ENCODE measurements around the gene TGDS. TPM values are rescaled to one million over a fixed set of nuclear protein-coding genes. Genes with fewer than 3 reads are reported as not detected.

Gene TGDS
- total RNA-seq, 1 donor from 2014 or later: 6.3 TPM

DNA sequence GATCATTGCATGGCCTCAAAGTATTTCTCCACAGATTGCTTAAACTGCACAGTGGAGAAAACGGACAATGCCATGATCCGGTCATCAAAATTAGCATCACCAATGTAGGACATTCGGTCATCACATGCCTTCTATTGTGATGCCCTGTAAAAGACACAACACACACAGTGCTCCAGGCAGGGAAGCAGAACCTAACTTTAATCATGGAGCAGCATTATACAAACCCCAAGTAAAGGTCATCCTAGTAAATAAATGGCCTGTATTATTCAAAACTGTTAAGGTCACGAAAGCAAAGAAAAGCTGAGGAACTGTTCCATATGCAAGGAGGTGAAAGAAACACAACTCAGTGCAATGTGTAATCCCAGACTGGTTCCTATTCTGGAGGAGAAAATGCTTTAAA is 42.2 kb downstream of the TGDS start:
- DNase-seq: no peak
- Mint-ChIP-seq H3K27me3 (ENCODE audit: unreplicated experiment) (peaks cover 4% of the 10 kb centered on the region), H3K4me3 (ENCODE audit: unreplicated experiment) (no peak overlapping the region), H3K36me3 (ENCODE audit: unreplicated experiment) (no peaks in the 10 kb centered on the region), H3K27ac (ENCODE audit: unreplicated experiment) (no peak overlapping the region), H3K4me1 (ENCODE audit: low read depth, unreplicated experiment) (no peaks in the 10 kb centered on the region), H3K9me3 (ENCODE audit: unreplicated experiment) (peaks cover 14% of the 10 kb centered on the region)
- TF ChIP-seq, protein P1, sequence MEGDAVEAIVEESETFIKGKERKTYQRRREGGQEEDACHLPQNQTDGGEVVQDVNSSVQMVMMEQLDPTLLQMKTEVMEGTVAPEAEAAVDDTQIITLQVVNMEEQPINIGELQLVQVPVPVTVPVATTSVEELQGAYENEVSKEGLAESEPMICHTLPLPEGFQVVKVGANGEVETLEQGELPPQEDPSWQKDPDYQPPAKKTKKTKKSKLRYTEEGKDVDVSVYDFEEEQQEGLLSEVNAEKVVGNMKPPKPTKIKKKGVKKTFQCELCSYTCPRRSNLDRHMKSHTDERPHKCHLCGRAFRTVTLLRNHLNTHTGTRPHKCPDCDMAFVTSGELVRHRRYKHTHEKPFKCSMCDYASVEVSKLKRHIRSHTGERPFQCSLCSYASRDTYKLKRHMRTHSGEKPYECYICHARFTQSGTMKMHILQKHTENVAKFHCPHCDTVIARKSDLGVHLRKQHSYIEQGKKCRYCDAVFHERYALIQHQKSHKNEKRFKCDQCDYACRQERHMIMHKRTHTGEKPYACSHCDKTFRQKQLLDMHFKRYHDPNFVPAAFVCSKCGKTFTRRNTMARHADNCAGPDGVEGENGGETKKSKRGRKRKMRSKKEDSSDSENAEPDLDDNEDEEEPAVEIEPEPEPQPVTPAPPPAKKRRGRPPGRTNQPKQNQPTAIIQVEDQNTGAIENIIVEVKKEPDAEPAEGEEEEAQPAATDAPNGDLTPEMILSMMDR (IDR thresholded peaks at IDR 0.05; ENCODE audit: partially characterized antibody, unreplicated experiment): no peak

DNA sequence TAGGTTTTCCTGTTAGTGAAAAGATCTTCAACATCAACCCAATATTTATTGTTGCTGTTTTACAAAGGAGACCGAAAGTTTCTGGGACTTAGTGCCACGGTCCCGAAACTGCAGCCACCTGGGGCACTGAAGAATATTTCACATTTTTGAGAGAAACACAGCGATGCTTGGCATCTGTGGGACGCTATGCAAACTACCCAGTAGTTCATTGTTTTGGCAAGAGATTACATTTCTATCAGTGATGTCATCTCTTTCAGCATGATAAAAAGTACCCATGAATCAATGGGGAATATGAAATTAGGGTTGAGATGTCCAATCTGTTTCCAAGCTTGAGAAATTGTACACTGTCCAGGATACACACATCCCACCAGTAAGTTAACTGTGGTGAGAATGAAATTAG is 43.9 kb downstream of the TGDS start:
- Mint-ChIP-seq H3K36me3 (ENCODE audit: unreplicated experiment) (no peaks in the 10 kb centered on the region), H3K9me3 (ENCODE audit: unreplicated experiment) (peaks cover 18% of the 10 kb centered on the region), H3K4me3 (ENCODE audit: unreplicated experiment) (no peak overlapping the region), H3K27ac (ENCODE audit: unreplicated experiment) (no peak overlapping the region), H3K27me3 (ENCODE audit: unreplicated experiment) (peaks cover 4% of the 10 kb centered on the region), H3K4me1 (ENCODE audit: low read depth, unreplicated experiment) (peaks cover 2% of the 10 kb centered on the region)
- TF ChIP-seq, protein P1 (IDR thresholded peaks at IDR 0.05; ENCODE audit: partially characterized antibody, unreplicated experiment): no peak
- DNase-seq: no peak

DNA sequence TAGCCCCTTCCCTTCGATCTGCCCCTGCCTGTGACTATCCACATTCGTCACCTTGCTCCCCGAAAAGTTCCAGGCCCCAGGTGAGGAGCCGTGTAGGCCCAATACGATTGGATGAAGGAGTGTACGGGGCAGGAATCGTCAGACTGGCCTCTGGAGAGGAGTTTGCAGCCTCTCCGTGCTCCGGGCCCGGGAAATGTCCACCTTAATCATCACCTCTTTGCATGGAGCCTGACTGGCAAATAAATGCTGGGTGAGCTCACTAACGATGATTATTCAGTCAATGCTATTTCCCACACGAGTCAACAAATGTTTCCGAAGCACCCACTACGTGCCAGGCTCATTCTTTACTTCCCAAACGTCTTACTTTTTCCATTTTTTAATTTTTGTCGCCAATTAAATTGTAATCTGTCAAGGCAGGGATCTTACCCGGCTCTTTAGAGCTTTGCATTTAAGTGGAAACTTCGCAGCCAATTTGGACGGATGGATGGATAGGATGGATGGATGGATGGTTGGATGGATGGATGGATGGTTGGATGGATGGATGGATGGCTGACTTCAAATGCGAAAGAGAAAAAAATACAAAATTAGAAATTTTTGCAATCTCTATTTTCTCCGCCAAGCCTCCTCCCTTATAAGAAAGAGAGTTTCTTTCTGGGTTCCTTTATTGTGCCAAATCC is 45.8 kb downstream of the TGDS start:
- Mint-ChIP-seq H3K9me3 (ENCODE audit: unreplicated experiment) (peaks cover 18% of the 10 kb centered on the region), H3K4me3 (ENCODE audit: unreplicated experiment) (peak overlapping the region; percentile 86), H3K27me3 (ENCODE audit: unreplicated experiment) (peaks cover 4% of the 10 kb centered on the region), H3K27ac (ENCODE audit: unreplicated experiment) (peak overlapping the region; percentile 1), H3K36me3 (ENCODE audit: unreplicated experiment) (no peaks in the 10 kb centered on the region), H3K4me1 (ENCODE audit: low read depth, unreplicated experiment) (peaks cover 2% of the 10 kb centered on the region)
- TF ChIP-seq, protein P1 (IDR thresholded peaks at IDR 0.05; ENCODE audit: partially characterized antibody, unreplicated experiment): no peak
- DNase-seq: no peak

DNA sequence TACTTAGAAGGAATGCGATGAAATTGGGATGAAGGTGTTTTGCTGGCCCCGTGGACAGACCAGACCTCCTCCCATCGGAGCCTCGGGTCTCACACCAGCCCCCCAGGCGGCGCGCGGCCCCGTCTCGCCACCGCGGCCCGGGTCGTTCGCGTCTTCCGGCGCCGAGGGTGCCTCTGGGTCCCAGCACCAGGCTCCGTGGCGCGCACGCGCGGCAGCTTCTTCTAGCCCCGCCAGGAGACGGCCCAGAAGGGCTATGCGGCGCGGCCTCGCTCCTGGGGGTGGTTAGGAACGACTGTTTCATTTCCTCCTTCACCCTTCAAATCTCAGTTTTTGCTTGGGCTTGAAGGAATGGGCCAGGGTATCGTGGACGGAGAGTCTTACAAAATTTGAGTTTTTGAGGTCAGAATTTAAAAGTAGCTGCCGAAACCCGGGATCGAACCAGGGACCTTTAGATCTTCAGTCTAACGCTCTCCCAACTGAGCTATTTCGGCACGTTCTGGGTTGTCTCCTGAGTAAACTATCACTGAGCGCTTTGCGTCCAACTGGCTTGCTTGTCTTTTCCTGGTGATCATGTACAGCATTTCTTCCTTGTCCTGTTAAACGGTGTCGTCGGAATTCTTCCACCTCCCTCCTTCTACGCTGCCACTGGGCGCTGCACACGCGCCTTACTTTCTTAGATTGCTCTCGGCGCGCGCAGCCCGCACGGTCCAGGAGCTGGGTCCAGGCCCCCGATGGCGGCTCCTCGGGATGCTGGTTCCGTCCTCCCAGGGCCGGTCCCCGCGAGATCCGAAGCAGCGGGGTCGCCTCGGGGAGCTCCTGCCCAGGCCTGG is 46.5 kb downstream of the TGDS start:
- TF ChIP-seq, protein P1 (IDR thresholded peaks at IDR 0.05; ENCODE audit: partially characterized antibody, unreplicated experiment): no peak
- Mint-ChIP-seq H3K36me3 (ENCODE audit: unreplicated experiment) (no peaks in the 10 kb centered on the region), H3K4me1 (ENCODE audit: low read depth, unreplicated experiment) (peaks cover 2% of the 10 kb centered on the region), H3K27ac (ENCODE audit: unreplicated experiment) (peak overlapping the region; percentile 89), H3K4me3 (ENCODE audit: unreplicated experiment) (peak overlapping the region; percentile 86), H3K9me3 (ENCODE audit: unreplicated experiment) (peaks cover 18% of the 10 kb centered on the region), H3K27me3 (ENCODE audit: unreplicated experiment) (peaks cover 4% of the 10 kb centered on the region)
- peak; percentile 90 for DNase-seq

DNA sequence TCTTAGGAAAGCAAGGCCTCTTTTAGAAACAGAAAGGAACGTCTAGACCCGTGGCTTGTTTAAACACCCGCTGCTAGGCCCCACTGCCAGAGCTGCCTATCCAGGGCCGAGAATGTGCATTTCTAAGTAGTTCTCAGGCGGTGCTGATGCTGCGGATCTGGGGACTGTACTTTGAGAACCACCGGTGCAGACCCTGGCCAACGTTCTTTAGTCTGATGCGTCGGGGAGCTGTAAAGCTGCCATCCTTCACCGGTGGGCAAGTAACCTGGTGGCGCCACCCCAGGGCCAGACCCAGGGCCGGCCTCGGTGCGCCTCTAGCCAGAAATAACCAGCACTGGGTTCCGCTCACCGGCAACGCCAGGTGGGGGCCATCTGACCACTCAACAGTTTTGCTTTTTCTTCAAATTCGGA is 47.1 kb downstream of the TGDS start:
- peak overlapping the region; percentile 89 for H3K27ac Mint-ChIP-seq (ENCODE audit: unreplicated experiment)
- peak; percentile 57 for DNase-seq
- TF ChIP-seq, protein P1 (IDR thresholded peaks at IDR 0.05; ENCODE audit: partially characterized antibody, unreplicated experiment): no peak
- H3K4me3 Mint-ChIP-seq (ENCODE audit: unreplicated experiment): peak overlapping the region; percentile 86
- H3K27me3 Mint-ChIP-seq (ENCODE audit: unreplicated experiment): peaks cover 4% of the 10 kb centered on the region
- peaks cover 2% of the 10 kb centered on the region for H3K4me1 Mint-ChIP-seq (ENCODE audit: low read depth, unreplicated experiment)
- H3K9me3 Mint-ChIP-seq (ENCODE audit: unreplicated experiment): peaks cover 18% of the 10 kb centered on the region
- H3K36me3 Mint-ChIP-seq (ENCODE audit: unreplicated experiment): no peaks in the 10 kb centered on the region

Data from glutamatergic neuron (in vitro differentiated cells).